Jurkat, Clone E6-1 (cell line): ENCODE data around the gene PDE10A.
"Not testable (repeated sequence)": the region's sequence is repeated elsewhere in the genome, so short reads cannot be mapped to it uniquely, and the experiment has no call there.

Source experiments
- DNase-seq: peaks from one replicate; pipeline ENCODE4 v3.0.0-alpha.2; 2011; ENCODE audit warnings: low read depth, low spot score
- H3K4me3 ChIP-seq: 2 replicates; pipeline ENCODE4 v1.5.1; 2011; ENCODE audit warnings: mild to moderate bottlenecking, low read length, control low read depth, moderate library complexity

PDE10A gene

GRCh38 chr6:165459605-165460301 is 203.3 kb downstream of the PDE10A start:
- DNase-seq, H3K4me3 ChIP-seq: not testable (repeated sequence)

- H3K4me3 ChIP-seq, result no peak overlapping the region
- DNase-seq, result no peak
Observed at GRCh38 chr6:165458134-165458533, 204.9 kb downstream of the PDE10A start.

GRCh38 chr6:165456286-165456685 is 206.8 kb downstream of the PDE10A start:
- DNase-seq, result no peak
- no peak overlapping the region for H3K4me3 ChIP-seq

- no peak overlapping the region for H3K4me3 ChIP-seq
- no peak for DNase-seq
Observed at GRCh38 chr6:165455488-165455887, 207.6 kb downstream of the PDE10A start.

GRCh38 chr6:165453395-165453794 is 209.6 kb downstream of the PDE10A start:
- DNase-seq, result no peak
- no peak overlapping the region for H3K4me3 ChIP-seq

GRCh38 chr6:165451838-165452237 is 211.2 kb downstream of the PDE10A start:
- no peak overlapping the region for H3K4me3 ChIP-seq
- no peak for DNase-seq

- no peak for DNase-seq
Observed at GRCh38 chr6:165448210-165448609, 214.8 kb downstream of the PDE10A start.

GRCh38 chr6:165447141-165447540 is 215.9 kb downstream of the PDE10A start:
- DNase-seq, result no peak
- H3K4me3 ChIP-seq, result no peak overlapping the region

More at GRCh38 chr6:165448210-165448609, 214.8 kb downstream of the PDE10A start:
- H3K4me3 ChIP-seq, result no peak overlapping the region

- no peak overlapping the region for H3K4me3 ChIP-seq
- DNase-seq, result no peak
Observed at GRCh38 chr6:165446331-165446730, 216.7 kb downstream of the PDE10A start.

GRCh38 chr6:165443462-165443861 is 219.6 kb downstream of the PDE10A start:
- H3K4me3 ChIP-seq, result no peak overlapping the region
- no peak for DNase-seq

- DNase-seq, result no peak
- no peak overlapping the region for H3K4me3 ChIP-seq
Observed at GRCh38 chr6:165441181-165441580, 221.9 kb downstream of the PDE10A start.

- peak; percentile 58 for DNase-seq
- H3K4me3 ChIP-seq, result no peak overlapping the region
Observed at GRCh38 chr6:165439928-165440554, 223.0 kb downstream of the PDE10A start.

GRCh38 chr6:165426892-165427291 is 236.1 kb downstream of the PDE10A start:
- H3K4me3 ChIP-seq, result no peak overlapping the region
- DNase-seq, result no peak

GRCh38 chr6:165422192-165422591 is 240.8 kb downstream of the PDE10A start:
- no peak overlapping the region for H3K4me3 ChIP-seq
- DNase-seq, result no peak

GRCh38 chr6:165417278-165417865 is 245.7 kb downstream of the PDE10A start:
- DNase-seq, result no peak
- H3K4me3 ChIP-seq, result no peak overlapping the region

GRCh38 chr6:165404697-165405096 is 258.3 kb downstream of the PDE10A start:
- DNase-seq, result no peak

GRCh38 chr6:165404296-165404695 is 258.7 kb downstream of the PDE10A start:
- H3K4me3 ChIP-seq, result no peak overlapping the region
- no peak for DNase-seq

More at GRCh38 chr6:165404697-165405096, 258.3 kb downstream of the PDE10A start:
- no peak overlapping the region for H3K4me3 ChIP-seq

- H3K4me3 ChIP-seq, result no peak overlapping the region
- no peak for DNase-seq
Observed at GRCh38 chr6:165403006-165403595, 259.9 kb downstream of the PDE10A start.

GRCh38 chr6:165401092-165401491 is 261.9 kb downstream of the PDE10A start:
- H3K4me3 ChIP-seq, result no peak overlapping the region
- DNase-seq, result no peak

- no peak overlapping the region for H3K4me3 ChIP-seq
- no peak for DNase-seq
Observed at GRCh38 chr6:165390475-165390874, 272.6 kb downstream of the PDE10A start.
